Esophagus (tissue), 2 donors: ENCODE results near the gene ASAP3. TPM values are rescaled to one million over a fixed set of nuclear protein-coding genes. Genes with fewer than 3 reads are reported as not detected.
A peak's percentile ranks its signal among the peaks of the same experiment; 100 is the strongest.
"Not testable (repeated sequence)": the region's sequence is repeated elsewhere in the genome, so short reads cannot be mapped to it uniquely, and the experiment has no call there.

Source experiments
- H3K27ac ChIP-seq, 2 donors: one replicate each; pipeline ENCODE4 v1.5.1; 2013; ENCODE audit warnings: low read depth in 2 of 2, mild to moderate bottlenecking in 2 of 2, inconsistent platforms in 1 of 2, low read length in 1 of 2, moderate library complexity in 1 of 2
- H3K27me3 ChIP-seq, 2 donors: one replicate each; pipeline ENCODE4 v1.6.1; 2013; ENCODE audit warnings: low read length in 2 of 2, control low read depth in 1 of 2, mild to moderate bottlenecking in 1 of 2; ENCODE audit not compliant: insufficient read depth in 2 of 2, control insufficient read depth in 1 of 2
- H3K36me3 ChIP-seq, 2 donors: one replicate each; pipeline ENCODE4 v1.6.1; 2013; ENCODE audit warnings: low read length in 1 of 2; ENCODE audit not compliant: control insufficient read depth in 2 of 2, insufficient read depth in 2 of 2
- H3K4me1 ChIP-seq, 2 donors: one replicate each; pipeline ENCODE4 v1.6.1; 2013; ENCODE audit warnings: low read length in 1 of 2; ENCODE audit not compliant: control insufficient read depth in 2 of 2, insufficient read depth in 2 of 2
- H3K4me3 ChIP-seq, 2 donors: one replicate each; pipeline ENCODE4 v1.5.1; 2013; ENCODE audit warnings: low read length in 2 of 2, mild to moderate bottlenecking in 2 of 2, low read depth in 1 of 2, moderate library complexity in 1 of 2
- H3K9me3 ChIP-seq, 2 donors: one replicate each; pipeline ENCODE4 v1.6.1; 2013; ENCODE audit warnings: mild to moderate bottlenecking in 2 of 2, low read depth in 1 of 2, low read length in 1 of 2, moderate library complexity in 1 of 2; ENCODE audit not compliant: control insufficient read depth in 2 of 2, insufficient read depth in 1 of 2
- WGBS, 2 donors: extraction: QIAGEN DNeasy Blood & Tissue Kit; methylation state at CpG; one replicate each; pipeline ENCODE4 v1.1.7; 2013; 5-methylcytosine and 5-hydroxymethylcytosine counted together
- polyA plus RNA-seq, 2 donors: library from polyadenylated mRNA; stranded (reverse); fragments of 200-250 nt; gene quantifications; one replicate each; pipeline ENCODE4 v1.2.3, GENCODE V29; 2013
- donor health status: healthy with polysubstance abuse.
- donor health status: Bipolar disorder and iron deficiency.

The ASAP3 gene
- polyA plus RNA-seq, 2 donors: 32.0 to 32.8 TPM

DNA sequence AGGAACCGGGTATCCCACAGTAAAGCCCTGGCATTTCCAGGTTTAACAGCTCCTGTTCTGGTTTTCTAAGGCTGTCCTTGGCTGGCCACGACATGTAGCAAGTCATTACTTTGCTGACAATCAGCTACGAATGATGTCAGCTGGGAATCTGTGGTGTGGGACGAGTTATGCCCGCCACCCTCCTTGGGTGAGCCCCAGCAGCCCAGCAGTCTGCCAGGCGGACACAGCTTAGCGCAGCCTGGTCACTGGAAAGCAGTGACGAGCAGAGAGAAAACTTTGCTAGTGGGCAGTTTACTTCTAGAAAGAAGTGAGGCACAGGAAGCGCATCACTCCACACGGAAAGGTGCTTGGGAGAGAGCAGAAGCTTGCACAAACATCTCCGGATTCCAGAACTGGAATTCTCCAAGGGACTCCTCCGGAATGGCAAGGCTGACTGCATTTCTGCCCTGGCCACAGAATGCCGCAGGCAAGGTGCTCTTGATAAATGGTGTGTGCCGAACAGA, 98.8 kb downstream of the ASAP3 start:
- Histone ChIP-seq H3K9me3 (no peaks in the 10 kb centered on the region), H3K27me3 (no peaks in the 10 kb centered on the region), H3K4me1 (peaks cover 0 to 14% of the 10 kb centered on the region in 2 donors), H3K4me3 (no peak overlapping the region), H3K27ac (peak overlapping the region in 1 of 2 donors; percentile 26), H3K36me3 (peaks cover 0 to 3% of the 10 kb centered on the region in 2 donors)
- WGBS, 2 donors: 53 to 74% methylated on average over 14 of the region's 14 CpGs

- 73 to 78% methylated on average over 9 to 11 of the region's 11 CpGs for WGBS, 2 donors
- peaks cover 0 to 3% of the 10 kb centered on the region in 2 donors for H3K36me3 ChIP-seq
- H3K4me3 ChIP-seq: no peak overlapping the region
- peak overlapping the region in 1 of 2 donors; percentile 72 for H3K27ac ChIP-seq
- H3K27me3 ChIP-seq: no peaks in the 10 kb centered on the region
- no peaks in the 10 kb centered on the region for H3K9me3 ChIP-seq
- H3K4me1 ChIP-seq: peaks cover 0 to 14% of the 10 kb centered on the region in 2 donors
Measured at GRCh38 chr1:23384312-23385058, 99.5 kb downstream of the ASAP3 start.

- 49 to 55% methylated on average over 8 of the region's 8 CpGs for WGBS, 2 donors
- Histone ChIP-seq H3K9me3 (no peaks in the 10 kb centered on the region), H3K27me3 (no peaks in the 10 kb centered on the region), H3K36me3 (peaks cover 0 to 3% of the 10 kb centered on the region in 2 donors), H3K4me3 (no peak overlapping the region), H3K27ac (peak overlapping the region; percentile 23 to 72), H3K4me1 (peaks cover 0 to 14% of the 10 kb centered on the region in 2 donors)
Measured at GRCh38 chr1:23383577-23384311, 100.2 kb downstream of the ASAP3 start.

DNA sequence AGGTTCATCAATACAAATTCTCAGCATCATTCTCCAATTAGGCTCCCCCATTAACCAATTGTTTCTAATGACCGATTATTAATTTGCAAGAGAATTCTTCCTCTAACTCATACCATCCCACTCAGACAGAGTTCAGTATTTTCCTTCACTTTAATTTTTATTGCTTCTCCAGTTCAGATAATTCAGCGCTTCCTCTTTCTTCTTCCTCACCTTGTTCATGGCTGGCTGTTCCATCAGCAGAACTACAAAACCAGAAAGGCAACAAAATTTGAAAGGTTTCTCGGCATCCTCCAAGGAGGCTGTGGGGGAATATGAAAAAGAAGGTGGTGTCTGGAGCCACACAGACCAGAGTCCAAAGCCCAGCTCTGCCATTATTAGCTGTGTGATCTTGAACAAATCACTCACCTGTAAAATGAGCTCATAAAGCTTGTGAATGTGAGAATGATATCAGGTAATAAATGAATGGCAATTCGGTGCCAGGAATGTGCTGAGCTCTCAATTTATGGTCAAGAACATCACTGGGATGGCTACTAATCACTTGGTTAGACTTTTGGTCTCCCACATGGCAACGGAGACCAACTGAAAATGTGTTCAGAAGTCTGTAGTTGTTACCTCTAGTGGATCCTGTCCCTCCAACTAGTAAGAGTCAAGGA, 102.6 kb downstream of the ASAP3 start:
- no peak overlapping the region for H3K4me3 ChIP-seq
- peaks cover 0 to 18% of the 10 kb centered on the region in 2 donors for H3K4me1 ChIP-seq
- no peak overlapping the region for H3K27ac ChIP-seq
- H3K27me3 ChIP-seq: no peaks in the 10 kb centered on the region
- H3K36me3 ChIP-seq: peaks cover 0 to 3% of the 10 kb centered on the region in 2 donors
- 79 to 83% methylated on average over 5 of the region's 5 CpGs for WGBS, 2 donors
- no peaks in the 10 kb centered on the region for H3K9me3 ChIP-seq

DNA sequence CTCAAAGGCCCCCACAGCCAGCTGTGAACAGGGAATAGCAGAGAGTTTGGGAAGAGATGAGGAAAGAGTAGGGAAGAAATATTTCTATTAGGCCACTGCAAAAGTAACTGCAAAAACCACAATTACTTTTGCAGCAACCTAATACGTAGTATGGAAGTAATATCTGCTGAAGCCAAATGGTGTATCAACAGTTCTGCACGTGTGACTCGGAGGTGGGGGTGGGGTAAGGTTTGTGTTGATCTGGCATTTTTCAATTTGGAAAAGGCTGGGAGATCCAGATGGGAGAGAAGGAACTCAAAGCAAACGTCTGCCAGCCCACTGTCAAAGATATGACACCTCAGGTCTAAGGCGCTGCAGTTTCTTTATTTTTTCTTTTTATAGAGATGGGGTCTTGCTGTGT, 103.3 kb downstream of the ASAP3 start:
- H3K4me1 ChIP-seq: peaks cover 0 to 18% of the 10 kb centered on the region in 2 donors
- H3K4me3 ChIP-seq: no peak overlapping the region
- 59 to 61% methylated on average over 5 of the region's 5 CpGs for WGBS, 2 donors
- no peak overlapping the region for H3K27ac ChIP-seq
- no peaks in the 10 kb centered on the region for H3K9me3 ChIP-seq
- peaks cover 0 to 3% of the 10 kb centered on the region in 2 donors for H3K36me3 ChIP-seq
- no peaks in the 10 kb centered on the region for H3K27me3 ChIP-seq

GRCh38 chr1:23380236-23380635, 103.7 kb downstream of the ASAP3 start:
- WGBS, 2 donors: 59 to 65% methylated on average over 4 of the region's 4 CpGs
- not testable (repeated sequence) for H3K9me3 ChIP-seq, H3K27me3 ChIP-seq, H3K4me3 ChIP-seq, H3K36me3 ChIP-seq, H3K27ac ChIP-seq
- H3K4me1 ChIP-seq: peaks cover 0 to 18% of the 10 kb centered on the region in 2 donors

Other genes with a start within 250 kb of the ASAP3 start
- 10 to 100 TPM; 46.5 to 62.3 TPM for gene HNRNPR, start 139.9 kb downstream of the ASAP3 start, polyA plus RNA-seq
- 1 to 10 TPM; 6.2 to 9.6 TPM for gene ZNF436, start 114.3 kb downstream of the ASAP3 start, polyA plus RNA-seq
- gene TCEA3, start 59.4 kb downstream of the ASAP3 start, polyA plus RNA-seq: 10 to 100 TPM; 22.0 to 37.7 TPM
- gene E2F2, start 47.1 kb upstream of the ASAP3 start, polyA plus RNA-seq: 1 to 10 TPM; 5.4 to 7.4 TPM
- gene ID3, start 75.3 kb upstream of the ASAP3 start, polyA plus RNA-seq: 10 to 100 TPM; 24.4 to 44.2 TPM
- 1,000 to 10,000 TPM; 2,294 to 2,445 TPM for gene RPL11, start 207.6 kb upstream of the ASAP3 start, polyA plus RNA-seq